Keratinocyte (primary cell): Measurements from ENCODE around the gene SHKBP1.
"Not testable (repeated sequence)": the region's sequence is repeated elsewhere in the genome, so short reads cannot be mapped to it uniquely, and the experiment has no call there.

ENCODE experiments used
- CTCF ChIP-seq, 3 experiments: IDR thresholded peaks in 1 of 3; conservative IDR thresholded peaks in 1 of 3; optimal IDR thresholded peaks in 1 of 3; 2 replicates in 2 of 3; 3 replicates in 1 of 3; pipeline versions ENCODE3 to v1.5.1; 2011; ENCODE audit warnings: low read length in 3 of 3, mild to moderate bottlenecking in 3 of 3, moderate library complexity in 2 of 3, control low read depth in 1 of 3, inconsistent platforms in 1 of 3; ENCODE audit not compliant: insufficient read depth in 2 of 3; ENCODE audit errors: extremely low read depth in 1 of 3
- EZH2 ChIP-seq: IDR thresholded peaks from one replicate; pipeline ENCODE4 v1.6.1; 2012; ENCODE audit warnings: inconsistent platforms, mild to moderate bottlenecking, low read length, moderate library complexity

DNA sequence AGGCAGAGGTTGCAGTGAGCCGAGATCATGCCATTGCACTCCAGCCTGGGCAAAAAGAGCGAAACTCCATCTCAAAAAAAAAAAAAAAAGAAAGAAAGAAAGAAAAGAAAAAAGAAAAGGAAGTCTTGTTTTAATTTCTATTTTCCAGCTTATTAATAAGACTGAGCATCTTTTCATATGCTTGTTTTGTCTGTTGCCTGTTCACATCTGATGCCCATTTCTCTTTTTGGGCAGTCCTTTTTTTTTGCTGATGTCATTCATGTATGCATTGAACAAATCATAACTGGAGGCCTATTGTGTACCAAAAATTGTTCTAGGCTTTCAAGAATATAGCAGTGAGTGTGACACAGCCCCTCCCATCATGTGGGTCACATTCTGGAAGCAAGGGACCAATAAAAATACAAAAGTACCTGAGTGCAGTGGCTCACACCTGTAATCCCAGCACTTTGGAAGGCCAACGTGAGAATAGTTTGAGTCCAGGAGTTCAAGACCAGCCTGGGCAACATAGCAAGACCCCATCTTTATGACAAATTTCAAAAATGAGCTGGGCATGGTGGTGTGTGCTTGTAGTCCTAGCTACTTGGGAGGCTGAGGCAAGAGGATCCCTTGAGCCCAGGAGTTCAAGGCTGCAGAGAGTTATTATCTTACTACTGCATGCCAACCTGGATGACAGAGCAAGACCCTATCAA is 30.4 kb upstream of the SHKBP1 start:
- not testable (repeated sequence) for TF ChIP-seq CTCF (optimal IDR thresholded peaks at IDR 0.05 in 1 of 3, IDR thresholded peaks at IDR 0.05 in 1 of 3, conservative IDR thresholded peaks at IDR 0.05 in 1 of 3; ENCODE audit: extremely low read depth in 1 of 3, insufficient read depth in 2 of 3, low read length in 3 of 3); EZH2
